Progenitor cell of endocrine pancreas (in vitro differentiated cells): ENCODE data around the gene PAX9. TPM values are rescaled to one million over a fixed set of nuclear protein-coding genes. Genes with fewer than 3 reads are reported as not detected.

Experiments
- DNase-seq: peaks from one replicate; pipeline ENCODE4 v3.0.0; 2021; ENCODE audit warnings: low spot score; ENCODE audit not compliant: unreplicated experiment
- H3K27ac Mint-ChIP-seq: 2 replicates; pipeline ENCODE4 v1.8.0; 2021; ENCODE audit warnings: mild to moderate bottlenecking, moderate library complexity, mixed read lengths
- H3K27me3 Mint-ChIP-seq: 2 replicates; pipeline ENCODE4 v1.8.0; 2021; ENCODE audit warnings: mixed read lengths
- H3K36me3 Mint-ChIP-seq: 2 replicates; pipeline ENCODE4 v1.8.0; 2022; ENCODE audit warnings: mixed read lengths; ENCODE audit not compliant: insufficient read depth
- H3K4me1 Mint-ChIP-seq: 2 replicates; pipeline ENCODE4 v1.8.0; 2021; ENCODE audit warnings: low read depth, mixed read lengths
- H3K4me3 Mint-ChIP-seq: 2 replicates; pipeline ENCODE4 v1.8.0; 2021; ENCODE audit warnings: low read depth, mild to moderate bottlenecking, moderate library complexity, mixed read lengths
- H3K9me3 Mint-ChIP-seq: 2 replicates; pipeline ENCODE4 v1.8.0; 2021; ENCODE audit warnings: low read depth, mixed read lengths
- CTCF ChIP-seq: fragments of 200-600 bp; sonication (generic); IDR thresholded peaks from one replicate; pipeline ENCODE4 v1.5.0; 2021; ENCODE audit warnings: antibody characterized with exemption, mild to moderate bottlenecking; ENCODE audit not compliant: unreplicated experiment
- total RNA-seq: library from RNA; stranded (reverse); gene quantifications from 2 replicates; pipeline ENCODE4 v1.2.1, GENCODE V29; 2021

PAX9 gene
- total RNA-seq, 1 donor from 2014 or later, result 0.77 TPM

GRCh38 chr14:36713960-36714703 is 52.5 kb downstream of the PAX9 start:
- H3K4me1 Mint-ChIP-seq, result peaks cover 13% of the 10 kb centered on the region
- H3K36me3 Mint-ChIP-seq, result no peaks in the 10 kb centered on the region
- H3K9me3 Mint-ChIP-seq, result no peaks in the 10 kb centered on the region
- no peak for DNase-seq
- peaks cover 21% of the 10 kb centered on the region for H3K27me3 Mint-ChIP-seq
- no peak overlapping the region for H3K4me3 Mint-ChIP-seq
- no peak overlapping the region for H3K27ac Mint-ChIP-seq
- TF ChIP-seq CTCF, result no peak

- no peak overlapping the region for H3K27ac Mint-ChIP-seq
- no peak for DNase-seq
- peaks cover 13% of the 10 kb centered on the region for H3K4me1 Mint-ChIP-seq
- no peaks in the 10 kb centered on the region for H3K36me3 Mint-ChIP-seq
- no peak for TF ChIP-seq CTCF
- no peak overlapping the region for H3K4me3 Mint-ChIP-seq
- no peaks in the 10 kb centered on the region for H3K9me3 Mint-ChIP-seq
- H3K27me3 Mint-ChIP-seq, result peaks cover 34% of the 10 kb centered on the region
These were observed 55.0 kb downstream of the PAX9 start for GRCh38 chr14:36716614-36717184.

- H3K36me3 Mint-ChIP-seq, result no peaks in the 10 kb centered on the region
- no peak overlapping the region for H3K4me3 Mint-ChIP-seq
- peaks cover 10% of the 10 kb centered on the region for H3K4me1 Mint-ChIP-seq
- peaks cover 37% of the 10 kb centered on the region for H3K27me3 Mint-ChIP-seq
- TF ChIP-seq CTCF, result no peak
- DNase-seq, result no peak
- H3K9me3 Mint-ChIP-seq, result no peaks in the 10 kb centered on the region
- no peak overlapping the region for H3K27ac Mint-ChIP-seq
These were observed 55.7 kb downstream of the PAX9 start for GRCh38 chr14:36717363-36717762.

- DNase-seq, result no peak
- Mint-ChIP-seq H3K36me3 (no peaks in the 10 kb centered on the region), H3K27me3 (peaks cover 39% of the 10 kb centered on the region)
These were observed 56.6 kb downstream of the PAX9 start for GRCh38 chr14:36718216-36718615.

GRCh38 chr14:36719823-36720222 is 58.2 kb downstream of the PAX9 start:
- Mint-ChIP-seq H3K27me3 (peaks cover 37% of the 10 kb centered on the region), H3K4me3 (no peak overlapping the region), H3K27ac (no peak overlapping the region), H3K9me3 (no peaks in the 10 kb centered on the region), H3K4me1 (peaks cover 16% of the 10 kb centered on the region), H3K36me3 (no peaks in the 10 kb centered on the region)
- DNase-seq, result no peak
- no peak for TF ChIP-seq CTCF

More at GRCh38 chr14:36718216-36718615, 56.6 kb downstream of the PAX9 start:
- no peak for TF ChIP-seq CTCF
- Mint-ChIP-seq H3K27ac (no peak overlapping the region), H3K4me3 (no peak overlapping the region), H3K4me1 (peaks cover 10% of the 10 kb centered on the region), H3K9me3 (no peaks in the 10 kb centered on the region)
